Activated CD8-positive, alpha-beta memory T cell treated with anti-CD3 and anti-CD28 coated beads for 4 hours (primary cell): ENCODE data around the gene MICAL1.

Experiments
- DNase-seq, 2 donors: peaks; one replicate each; pipeline ENCODE4 v3.0.0-alpha.2; 2020; ENCODE audit warnings: low read depth in 2 of 2

MICAL1 gene

GRCh38 chr6:109455437-109456110, at the start of gene MICAL1:
Gene MICAL1 (minus strand): TSS chr6:109455772. CDS start chr6:109454196, 1,576 bp downstream.
- peak; percentile 38 to 39 for DNase-seq

- DNase-seq: no peak
Observed at GRCh38 chr6:109503327-109504224, 48.0 kb upstream of the MICAL1 start.

DNA sequence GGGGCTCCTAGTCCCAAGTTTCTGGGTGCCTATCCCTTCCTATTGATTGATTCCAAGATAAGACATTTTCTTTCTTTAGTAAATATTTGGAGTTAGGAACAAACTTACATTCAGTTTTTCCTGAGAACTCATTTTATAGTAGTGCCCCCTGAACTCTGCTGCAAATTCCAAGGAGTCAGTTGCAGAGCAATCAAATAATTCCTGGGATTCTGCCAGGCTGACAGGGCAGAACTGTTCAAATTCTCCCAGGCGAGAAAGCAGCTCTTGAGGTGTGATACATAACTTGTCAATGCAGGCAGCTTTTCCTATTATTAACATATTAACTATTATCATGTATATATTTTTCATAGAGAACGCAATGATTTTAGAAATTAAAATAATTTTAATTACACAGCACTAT, 43.4 kb upstream of the MICAL1 start:
- DNase-seq: no peak

DNA sequence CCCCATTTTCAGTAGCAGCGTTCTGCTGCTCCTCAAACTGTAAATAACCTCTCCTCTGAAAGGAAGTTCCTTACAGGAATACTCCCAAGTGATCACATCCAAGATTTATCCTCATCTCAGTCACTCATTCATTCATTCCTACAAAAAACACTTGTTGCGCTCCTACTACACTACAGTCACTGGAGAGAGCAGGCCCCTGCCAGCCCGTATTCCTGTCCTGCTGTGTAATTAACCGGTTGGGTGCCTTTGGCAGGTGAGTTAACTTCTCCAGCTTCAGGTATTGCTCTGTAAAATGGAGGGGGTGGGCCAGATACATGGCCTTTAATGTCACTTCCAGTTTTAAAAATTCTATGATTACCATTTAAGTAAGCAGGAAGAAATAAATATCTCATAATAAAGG, 42.5 kb upstream of the MICAL1 start:
- DNase-seq: no peak

- DNase-seq: no peak
Observed at GRCh38 chr6:109496036-109496772, 40.6 kb upstream of the MICAL1 start.

DNA sequence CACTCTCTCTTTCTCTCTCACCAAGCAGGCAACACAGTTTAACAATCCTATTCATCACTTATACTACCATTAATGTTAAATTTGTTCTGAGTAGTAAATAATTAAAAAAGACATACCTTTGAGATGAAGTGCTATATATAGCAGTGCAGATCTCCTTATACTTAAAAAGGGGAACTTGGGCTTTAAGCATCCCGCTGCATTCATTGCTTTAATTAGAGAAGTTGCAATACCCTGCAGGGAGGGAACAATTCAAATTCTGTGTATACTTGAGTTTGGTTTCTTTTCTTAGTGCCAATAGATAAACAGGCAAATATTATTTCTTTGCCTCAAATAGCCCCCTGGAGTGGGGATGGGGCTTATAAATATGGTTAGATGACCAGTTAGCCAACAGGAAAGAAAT, 38.3 kb upstream of the MICAL1 start:
- no peak for DNase-seq

DNA sequence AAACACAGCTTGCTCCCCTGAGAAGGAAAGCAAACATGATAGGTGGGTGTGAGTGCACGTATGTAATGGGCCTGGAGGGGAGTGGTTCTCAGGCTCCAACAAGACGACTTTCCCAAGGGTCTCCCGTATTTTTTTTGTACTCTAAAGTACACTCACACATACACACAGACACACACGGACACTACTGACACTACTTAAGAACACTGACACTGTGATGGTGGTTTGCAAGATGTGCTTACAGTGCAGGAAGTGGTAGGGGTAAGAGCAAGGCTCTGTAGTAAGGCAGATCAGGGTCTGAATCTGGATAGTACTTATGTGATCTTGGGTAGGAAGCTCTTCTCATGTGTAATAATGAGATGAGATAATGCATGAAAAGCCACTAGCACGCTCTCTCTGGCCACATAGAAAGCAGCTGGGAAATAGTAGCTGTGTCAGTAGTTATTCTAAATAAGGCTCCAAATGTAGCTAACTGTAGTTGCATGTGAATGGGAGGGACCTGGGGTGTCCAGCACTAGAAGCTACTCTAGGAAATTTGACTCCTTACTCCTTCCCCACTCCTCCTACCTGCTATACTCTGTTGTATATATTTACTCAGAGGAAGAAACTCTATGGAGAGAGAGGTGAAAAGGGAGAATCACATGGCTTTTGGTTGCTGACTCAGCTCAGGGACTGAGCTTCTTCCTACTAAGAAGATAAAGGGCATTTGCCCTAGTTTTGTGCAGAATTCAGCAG, 35.8 kb upstream of the MICAL1 start:
- no peak for DNase-seq

- no peak for DNase-seq
Observed at GRCh38 chr6:109490713-109491112, 35.1 kb upstream of the MICAL1 start.

DNA sequence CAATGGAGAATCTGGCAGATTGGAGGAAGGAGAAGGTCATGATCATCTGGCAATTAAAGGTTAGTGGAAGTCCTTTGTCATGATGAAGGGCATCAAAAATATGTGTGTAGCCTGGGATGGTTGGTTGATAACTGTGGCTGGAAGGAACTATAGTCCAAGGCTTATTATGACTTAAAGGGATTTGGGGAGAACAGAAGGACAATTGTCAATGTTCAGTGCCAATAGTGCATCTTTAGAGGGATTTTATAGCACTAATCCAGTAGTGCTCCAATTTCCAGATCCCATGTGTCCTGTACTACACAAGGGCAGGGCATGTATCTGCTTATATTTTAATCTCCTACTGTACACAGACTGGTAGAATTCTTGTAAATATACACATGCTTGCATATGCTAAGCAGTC, 32.4 kb upstream of the MICAL1 start:
- no peak for DNase-seq

- DNase-seq: no peak
Observed at GRCh38 chr6:109486068-109486467, 30.5 kb upstream of the MICAL1 start.

- no peak for DNase-seq
Observed at GRCh38 chr6:109485266-109485935, 29.8 kb upstream of the MICAL1 start.

DNA sequence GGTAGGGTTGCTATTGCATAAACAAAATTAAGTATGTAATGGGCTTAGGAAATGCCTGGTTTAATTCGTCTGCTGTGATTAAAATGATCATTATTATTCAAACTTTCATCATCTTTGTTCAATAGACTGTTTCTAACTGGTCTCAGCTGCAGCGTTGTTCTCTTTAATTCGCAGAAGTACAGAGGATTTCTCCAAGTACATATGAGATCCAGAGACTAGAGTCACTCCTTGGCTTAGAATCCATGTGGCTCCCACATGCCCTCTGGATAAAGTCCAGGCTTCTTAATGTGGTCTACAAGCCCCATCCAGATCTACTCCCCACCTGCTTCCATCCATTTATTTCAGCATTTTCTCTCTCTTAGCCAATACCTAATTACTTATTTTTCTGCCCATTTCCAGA, 28.6 kb upstream of the MICAL1 start:
- DNase-seq: no peak

GRCh38 chr6:109483735-109484057, 28.1 kb upstream of the MICAL1 start:
- no peak for DNase-seq

DNA sequence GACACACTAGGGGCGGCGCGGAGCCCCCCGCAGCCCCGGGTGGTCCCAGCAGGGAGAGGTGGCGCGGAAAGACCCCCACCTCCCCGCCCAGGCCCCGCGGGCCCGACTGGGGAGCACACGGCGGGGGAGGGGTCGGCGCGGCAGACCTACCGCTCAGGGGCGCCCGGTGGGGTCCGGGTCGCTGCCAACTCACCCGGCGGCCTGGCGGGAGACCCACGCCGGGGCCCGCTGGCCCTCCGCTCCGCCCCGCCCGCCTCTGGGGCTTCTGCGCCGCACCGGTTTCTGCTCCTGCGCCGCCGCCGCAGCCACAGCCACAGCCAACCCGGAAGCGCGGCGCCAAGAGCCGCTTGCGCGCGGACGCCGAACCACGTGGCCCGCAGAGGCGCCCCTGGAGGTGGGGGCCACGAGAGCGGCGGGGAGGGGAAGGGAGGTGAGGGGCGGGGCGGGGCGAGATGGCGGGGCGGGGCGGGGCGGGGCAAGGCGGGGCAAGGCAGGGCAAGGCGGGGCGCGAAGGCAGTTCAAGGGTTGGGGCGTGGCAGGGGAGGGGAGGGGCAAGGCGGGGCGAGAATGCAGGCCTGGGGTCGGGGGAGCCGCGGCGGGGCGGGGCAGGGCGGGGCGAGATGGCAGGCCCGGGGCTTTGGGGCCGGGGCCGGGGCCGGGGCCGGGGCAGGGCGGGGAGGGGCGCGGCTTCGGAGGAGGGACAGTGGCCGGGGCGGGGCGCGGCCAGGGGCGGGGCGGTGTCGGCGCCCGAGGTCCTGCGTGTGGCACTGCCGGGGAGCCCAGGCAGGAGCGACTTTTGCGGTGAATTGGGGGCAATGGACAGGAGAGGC, 27.5 kb upstream of the MICAL1 start, which contains the start of gene ZBTB24:
TSS of gene ZBTB24 (minus strand) at position 315 of the 830 bp plus-strand sequence. CDS start 1,193 bp downstream, outside the sequence.
- peak; percentile 67 to 77 for DNase-seq

DNA sequence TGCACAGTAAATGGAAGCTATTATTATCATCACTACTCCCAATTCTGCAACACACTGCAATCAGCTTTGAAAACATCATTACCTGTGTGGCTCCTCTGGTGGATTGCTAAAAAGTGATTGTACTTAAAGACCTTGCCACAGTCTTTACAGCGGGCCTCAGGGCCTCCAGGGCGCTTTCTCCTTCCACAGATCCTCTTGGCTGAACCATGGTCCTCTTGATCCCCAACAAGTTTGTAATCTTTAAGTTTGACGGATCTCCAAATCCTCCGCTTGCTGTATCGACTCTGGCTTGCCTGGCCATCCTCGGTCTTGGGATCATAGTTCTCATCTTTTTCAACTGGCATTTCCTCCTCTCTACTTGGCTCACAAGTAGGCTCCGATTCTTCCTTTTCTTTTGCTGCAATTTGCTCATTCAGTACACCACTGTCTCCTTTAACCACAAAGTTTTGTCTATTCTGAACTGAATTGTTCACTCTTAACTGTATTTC, 25.5 kb upstream of the MICAL1 start:
- DNase-seq: no peak

GRCh38 chr6:109478841-109479624, 23.5 kb upstream of the MICAL1 start:
- no peak for DNase-seq

- no peak for DNase-seq
Observed at GRCh38 chr6:109478222-109478805, 22.7 kb upstream of the MICAL1 start.

DNA sequence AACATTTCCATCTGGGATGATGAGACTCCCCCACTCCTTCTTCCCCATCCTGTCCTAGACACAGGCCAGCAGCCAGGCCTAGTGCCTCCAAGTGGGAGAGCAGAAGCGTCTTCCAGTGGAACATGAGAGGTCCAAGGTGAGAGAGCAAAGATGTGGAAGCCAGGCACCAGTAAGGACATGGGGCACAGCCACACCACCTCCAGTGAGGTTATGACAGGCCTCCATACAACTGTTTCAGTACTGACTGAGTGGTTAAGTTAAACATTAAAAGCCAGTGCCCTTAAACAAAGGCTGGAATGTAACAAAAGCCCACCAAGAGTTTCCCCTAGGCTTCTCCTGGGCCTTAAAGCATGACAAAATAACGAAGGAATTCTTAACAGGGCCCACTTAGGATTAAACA, 22.2 kb upstream of the MICAL1 start:
- DNase-seq: no peak

GRCh38 chr6:109477184-109477583, 21.6 kb upstream of the MICAL1 start:
- no peak for DNase-seq
